Brain microvascular endothelial cell (primary cell): ENCODE data around the gene BEAN1.
"Not testable (repeated sequence)": the region's sequence is repeated elsewhere in the genome, so short reads cannot be mapped to it uniquely, and the experiment has no call there.

Source experiments
- DNase-seq: peaks from one replicate; pipeline ENCODE4 v3.0.0-alpha.2; 2020
- H3K27ac ChIP-seq: fragments of 250-450 bp; sonication (Bioruptor Pico); 2 replicates; pipeline ENCODE4 v1.5.1; 2020; ENCODE audit warnings: mild to moderate bottlenecking, moderate library complexity
- H3K27me3 ChIP-seq: fragments of 250-450 bp; sonication (Bioruptor Pico); replicated peaks from 2 replicates; pipeline ENCODE4 v1.5.1; 2020; ENCODE audit warnings: mild to moderate bottlenecking
- H3K36me3 ChIP-seq: fragments of 250-450 bp; sonication (Bioruptor Pico); replicated peaks from 2 replicates; pipeline ENCODE4 v1.5.1; 2020; ENCODE audit warnings: mild to moderate bottlenecking
- H3K4me3 ChIP-seq: 2 replicates; pipeline ENCODE4 v1.5.1; 2011; ENCODE audit warnings: low read depth, mild to moderate bottlenecking, control low read depth, low read length, moderate library complexity
- in situ Hi-C: cut with HindIII; loops from 2 replicates; pipeline ENCODE4 v1.10.0; 2017; ENCODE audit warnings: low sequenced_read_pairs, low pct_ligation_motif_present
- TF ChIP-seq, protein P1 (sequence below): IDR thresholded peaks from 2 replicates; pipeline ENCODE4 v1.5.1; 2011; ENCODE audit warnings: low read depth, mild to moderate bottlenecking, moderate library complexity, low read length, control low read depth, inconsistent platforms; ENCODE audit errors: missing control alignments

The BEAN1 gene

DNA sequence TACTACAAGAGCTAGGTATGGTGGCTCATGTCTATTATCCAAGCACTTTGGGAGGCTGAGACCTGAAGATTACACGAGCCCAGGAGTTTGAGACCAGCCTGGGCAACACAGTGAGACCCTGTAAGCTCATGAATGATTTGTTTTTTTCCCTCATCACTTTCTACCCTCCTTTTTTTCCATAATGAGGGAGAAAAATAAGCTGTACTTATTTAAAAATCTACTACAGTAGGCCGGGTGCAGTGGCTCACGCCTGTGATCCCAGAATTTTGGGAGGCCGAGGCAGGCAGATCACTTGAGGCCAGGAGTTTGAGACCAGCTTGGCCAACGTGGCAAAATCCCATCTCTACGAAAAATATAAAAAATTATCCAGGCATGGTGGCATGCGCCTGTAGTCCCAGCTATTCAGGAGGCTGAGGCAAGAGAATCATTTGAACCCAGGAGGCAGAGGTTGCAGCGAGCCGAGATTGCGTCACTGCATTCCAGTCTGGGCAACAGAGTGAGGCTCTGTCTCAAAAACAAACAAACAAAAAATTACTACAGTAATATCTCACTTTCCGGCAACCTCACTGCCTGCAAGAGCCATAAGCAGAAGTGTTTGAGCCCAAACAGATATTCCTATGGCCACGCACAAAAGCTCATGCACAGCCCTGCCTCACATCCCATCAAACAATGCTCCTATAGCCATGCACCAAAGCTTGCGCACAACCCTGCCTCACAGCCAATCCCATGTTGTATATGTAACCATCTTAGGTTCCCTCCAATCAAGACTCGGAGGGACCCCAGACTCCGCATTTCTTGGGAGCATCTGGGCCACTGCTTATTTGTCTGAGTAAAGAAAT is 85.4 kb downstream of the BEAN1 start:
- TF ChIP-seq, protein P1, sequence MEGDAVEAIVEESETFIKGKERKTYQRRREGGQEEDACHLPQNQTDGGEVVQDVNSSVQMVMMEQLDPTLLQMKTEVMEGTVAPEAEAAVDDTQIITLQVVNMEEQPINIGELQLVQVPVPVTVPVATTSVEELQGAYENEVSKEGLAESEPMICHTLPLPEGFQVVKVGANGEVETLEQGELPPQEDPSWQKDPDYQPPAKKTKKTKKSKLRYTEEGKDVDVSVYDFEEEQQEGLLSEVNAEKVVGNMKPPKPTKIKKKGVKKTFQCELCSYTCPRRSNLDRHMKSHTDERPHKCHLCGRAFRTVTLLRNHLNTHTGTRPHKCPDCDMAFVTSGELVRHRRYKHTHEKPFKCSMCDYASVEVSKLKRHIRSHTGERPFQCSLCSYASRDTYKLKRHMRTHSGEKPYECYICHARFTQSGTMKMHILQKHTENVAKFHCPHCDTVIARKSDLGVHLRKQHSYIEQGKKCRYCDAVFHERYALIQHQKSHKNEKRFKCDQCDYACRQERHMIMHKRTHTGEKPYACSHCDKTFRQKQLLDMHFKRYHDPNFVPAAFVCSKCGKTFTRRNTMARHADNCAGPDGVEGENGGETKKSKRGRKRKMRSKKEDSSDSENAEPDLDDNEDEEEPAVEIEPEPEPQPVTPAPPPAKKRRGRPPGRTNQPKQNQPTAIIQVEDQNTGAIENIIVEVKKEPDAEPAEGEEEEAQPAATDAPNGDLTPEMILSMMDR: no peak
- Histone ChIP-seq H3K27me3 (no peaks in the 10 kb centered on the region), H3K36me3 (no peaks in the 10 kb centered on the region), H3K4me3 (no peak overlapping the region), H3K27ac (peak overlapping the region; percentile 41)
- DNase-seq: peak; percentile 58
- in situ Hi-C loops: no loop called here

DNA sequence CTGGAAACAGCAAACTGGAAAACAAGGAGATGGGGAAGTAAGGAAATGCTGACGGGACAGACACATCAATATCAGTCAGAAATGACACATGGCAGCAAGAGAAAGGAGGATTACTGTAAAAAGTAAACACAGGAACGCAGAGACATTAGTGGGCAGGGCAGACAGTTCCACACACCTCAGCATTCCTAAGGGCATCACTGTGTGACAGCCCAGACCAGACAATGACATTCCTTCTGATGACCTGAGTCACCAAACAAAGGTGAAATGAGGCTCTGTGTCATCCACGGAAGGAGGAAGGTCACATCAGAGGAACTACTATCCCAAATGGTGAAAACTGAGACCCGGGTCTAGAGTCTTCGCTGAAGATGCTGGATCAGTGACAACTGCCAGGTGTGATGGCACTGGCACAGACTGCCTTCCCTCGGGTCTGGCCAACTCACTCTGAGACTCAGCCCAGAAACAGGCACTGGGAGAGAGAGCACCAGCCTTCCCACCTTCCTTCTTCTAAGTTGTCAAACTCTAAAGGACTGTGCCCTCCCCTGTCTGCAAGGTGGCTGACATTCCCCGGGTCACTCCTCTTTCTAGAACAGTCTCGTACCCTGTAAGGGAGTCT is 86.1 kb downstream of the BEAN1 start:
- Histone ChIP-seq H3K27me3 (no peaks in the 10 kb centered on the region), H3K36me3 (no peaks in the 10 kb centered on the region), H3K27ac (no peak overlapping the region), H3K4me3 (no peak overlapping the region)
- in situ Hi-C loops: no loop called here
- no peak for DNase-seq
- TF ChIP-seq, protein P1: no peak

DNA sequence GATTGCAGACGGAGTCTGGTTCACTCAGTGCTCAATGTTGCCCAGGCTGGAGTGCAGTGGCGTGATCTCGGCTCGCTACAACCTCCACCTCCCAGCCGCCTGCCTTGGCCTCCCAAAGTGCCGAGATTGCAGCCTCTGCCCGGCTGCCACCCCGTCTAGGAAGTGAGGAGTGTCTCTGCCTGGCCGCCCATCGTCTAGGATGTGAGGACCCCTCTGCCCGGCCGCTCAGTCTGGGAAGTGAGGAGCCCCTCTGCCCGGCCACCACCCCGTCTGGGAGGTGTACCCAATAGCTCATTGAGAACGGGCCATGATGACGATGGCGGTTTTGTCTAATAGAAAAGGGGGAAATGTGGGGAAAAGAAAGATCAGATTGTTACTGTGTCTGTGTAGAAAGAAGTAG is 87.3 kb downstream of the BEAN1 start:
- H3K27me3 ChIP-seq, in situ Hi-C loops, H3K4me3 ChIP-seq, H3K36me3 ChIP-seq, H3K27ac ChIP-seq, DNase-seq: not testable (repeated sequence)

DNA sequence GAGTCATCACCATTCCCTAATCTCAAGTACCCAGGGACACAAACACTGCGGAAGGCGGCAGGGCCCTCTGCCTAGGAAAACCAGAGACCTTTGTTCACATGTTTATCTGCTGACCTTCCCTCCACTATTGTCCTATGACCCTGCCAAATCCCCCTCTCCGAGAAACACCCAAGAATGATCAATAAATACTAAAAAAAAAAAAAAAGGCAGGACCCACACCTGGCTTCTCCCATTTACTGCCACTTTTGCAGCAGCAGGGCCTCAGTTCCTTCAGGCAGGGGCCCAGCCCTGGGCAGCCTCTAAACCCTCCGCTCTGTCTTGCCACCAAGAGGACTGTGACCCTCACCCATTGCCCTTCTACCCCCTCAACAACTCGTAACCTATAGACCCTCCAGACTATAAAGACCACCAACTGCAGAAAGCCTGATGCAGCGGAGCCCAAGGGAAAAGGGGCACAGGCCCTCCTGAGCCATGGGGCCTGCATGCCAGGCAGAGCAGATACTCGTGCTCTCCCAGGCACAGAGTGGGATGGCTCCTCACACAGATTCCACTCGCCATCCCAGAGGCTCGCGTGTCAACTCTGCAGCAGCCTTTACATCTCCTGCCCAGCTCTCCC is 88.0 kb downstream of the BEAN1 start:
- not testable (repeated sequence) for H3K27me3 ChIP-seq

DNA sequence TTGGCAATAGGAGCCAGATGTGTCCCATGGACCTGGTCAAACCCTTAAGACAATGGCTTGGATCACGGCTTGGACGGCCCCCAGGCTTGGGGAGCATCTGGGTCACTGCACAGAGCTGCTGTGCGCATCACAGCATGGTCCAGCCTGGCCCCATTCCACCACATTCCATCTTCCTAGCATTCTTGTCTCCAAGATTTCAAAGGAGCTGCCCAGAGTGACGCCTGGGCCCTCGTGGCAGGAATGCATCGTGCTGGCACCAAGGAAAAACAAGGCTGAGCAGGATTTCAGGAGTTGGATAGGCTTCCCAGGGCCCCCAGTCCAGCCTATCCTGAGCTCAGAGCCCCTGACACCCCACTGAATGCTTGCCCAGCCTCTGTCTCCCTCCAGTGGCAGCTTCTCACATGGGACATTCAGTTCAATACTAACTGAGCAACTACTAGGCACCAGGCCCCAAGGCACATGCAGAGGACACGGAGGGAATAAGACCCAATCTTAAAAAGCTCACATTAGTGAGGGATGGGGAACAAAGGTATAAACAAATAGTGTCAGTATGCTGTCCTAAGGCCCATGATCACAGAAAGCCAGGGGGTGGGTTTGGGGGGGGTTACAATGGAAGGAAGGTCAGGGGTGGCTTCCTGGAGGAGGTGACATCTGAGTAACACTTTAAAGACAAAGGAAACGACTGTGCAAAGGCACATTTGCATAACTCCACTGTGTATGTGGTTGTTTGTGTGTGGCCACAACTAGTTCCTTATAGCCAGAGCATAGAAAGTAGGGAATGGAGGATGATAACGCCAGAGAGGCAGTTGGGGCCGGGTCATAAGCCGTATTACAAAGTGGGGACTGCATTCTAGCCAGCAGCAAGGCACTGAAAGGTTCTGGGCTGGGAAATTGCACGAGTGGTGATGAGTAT is 88.8 kb downstream of the BEAN1 start:
- no peaks in the 10 kb centered on the region for H3K36me3 ChIP-seq
- no peaks in the 10 kb centered on the region for H3K27me3 ChIP-seq
- no peak overlapping the region for H3K27ac ChIP-seq
- peak; percentile 58 for DNase-seq
- H3K4me3 ChIP-seq: no peak overlapping the region
- TF ChIP-seq, protein P1: peak; percentile 74
- in situ Hi-C loops: no loop called here

More for the DNA sequence above, 88.0 kb downstream of the BEAN1 start:
- H3K4me3 ChIP-seq, DNase-seq, H3K27ac ChIP-seq, H3K36me3 ChIP-seq, in situ Hi-C loops: not testable (repeated sequence)

DNA sequence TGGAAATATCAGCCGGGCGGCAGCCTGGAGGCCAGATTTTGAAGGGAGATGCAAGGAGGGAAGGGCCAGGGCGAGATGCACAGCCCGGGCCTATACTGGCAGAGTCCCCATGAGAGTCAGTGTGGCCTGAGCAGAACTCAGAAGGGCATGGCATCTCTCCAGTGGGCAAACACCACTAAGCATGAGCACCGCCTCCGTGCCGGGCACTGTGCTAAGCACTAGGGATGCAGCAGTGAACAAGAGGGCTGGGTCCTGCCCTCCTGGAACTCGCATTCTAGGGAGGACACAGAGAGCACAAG is 89.4 kb downstream of the BEAN1 start:
- Histone ChIP-seq H3K36me3 (no peaks in the 10 kb centered on the region), H3K4me3 (no peak overlapping the region), H3K27ac (no peak overlapping the region), H3K27me3 (no peaks in the 10 kb centered on the region)
- TF ChIP-seq, protein P1: no peak
- DNase-seq: no peak
- in situ Hi-C loops: no loop called here
